T-helper 1 cell treated with Interleukin-12 subunit alpha and Interleukin-12 subunit beta and Interleukin-4 antibody, amounts not matched to agents 30 ng/mL and 1 ng/mL, for 36 hours (primary cell): ENCODE measurements around the gene SLN. TPM values are rescaled to one million over a fixed set of nuclear protein-coding genes. Genes with fewer than 3 reads are reported as not detected.

Experiments
- intact Hi-C: fragments of 100-400 bp; cut with micrococcal nuclease; formaldehyde crosslinking; loops from one replicate; pipeline ENCODE4 v1.15.1; 2024
- total RNA-seq: library from RNA; stranded (reverse); gene quantifications from 2 replicates; pipeline ENCODE4 v1.2.3, GENCODE V29; 2022

Gene SLN
- total RNA-seq, 1 donor from 2014 or later, result not detected

- intact Hi-C loops, result no loop called here
Observed at GRCh38 chr11:107719557-107720302, 7.9 kb upstream of the SLN start.

DNA sequence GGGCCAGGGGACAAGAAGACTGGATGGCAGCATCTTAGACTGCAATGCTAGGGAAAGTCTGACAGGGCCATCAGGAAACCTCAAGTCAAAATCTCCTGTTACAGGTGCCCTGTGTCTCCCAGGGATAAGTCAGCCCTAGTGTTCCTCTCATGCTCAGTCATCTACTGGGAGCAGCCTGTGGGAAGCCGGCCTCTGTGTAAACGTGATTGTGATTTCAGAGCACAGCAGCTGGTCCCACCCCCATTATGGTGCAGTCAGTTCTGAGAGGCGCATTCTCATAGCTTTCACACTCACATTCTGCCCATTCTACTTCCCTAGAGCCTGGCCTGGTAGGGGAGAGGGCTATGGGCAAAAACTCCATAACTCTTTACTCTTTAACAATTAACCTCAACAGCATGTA, 7.2 kb upstream of the SLN start:
- intact Hi-C loops, result no loop called here

DNA sequence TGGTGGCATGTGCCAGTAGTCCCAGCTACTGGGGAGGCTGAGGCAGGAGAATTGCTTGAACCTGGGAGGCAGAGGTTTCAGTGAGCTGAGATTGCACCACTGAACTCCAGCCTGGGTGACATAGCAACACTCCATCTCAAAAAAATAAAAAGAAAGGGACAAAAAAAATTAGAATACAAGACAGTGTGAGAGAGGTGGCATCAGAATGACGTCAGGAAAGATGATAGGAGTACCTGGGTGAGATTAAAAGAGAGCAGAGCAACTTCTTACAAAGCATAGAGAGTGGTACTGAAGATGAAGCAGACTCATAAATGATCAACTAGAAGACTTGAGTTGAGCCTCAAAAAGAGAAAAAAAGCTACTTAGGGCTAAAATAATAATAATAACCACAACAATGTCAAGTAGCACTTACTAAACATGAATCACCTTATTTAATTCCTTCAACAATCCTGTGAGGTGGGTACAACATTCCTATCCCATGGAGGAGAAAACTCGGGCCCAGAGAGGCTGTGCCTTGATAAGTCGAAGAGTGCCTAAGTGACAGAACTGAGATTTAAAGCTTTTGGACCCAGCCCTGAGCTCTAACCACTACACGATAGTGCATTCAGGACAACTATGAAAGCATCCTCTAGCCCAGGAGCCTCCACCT, 5.2 kb upstream of the SLN start:
- intact Hi-C loops, result no loop called here

DNA sequence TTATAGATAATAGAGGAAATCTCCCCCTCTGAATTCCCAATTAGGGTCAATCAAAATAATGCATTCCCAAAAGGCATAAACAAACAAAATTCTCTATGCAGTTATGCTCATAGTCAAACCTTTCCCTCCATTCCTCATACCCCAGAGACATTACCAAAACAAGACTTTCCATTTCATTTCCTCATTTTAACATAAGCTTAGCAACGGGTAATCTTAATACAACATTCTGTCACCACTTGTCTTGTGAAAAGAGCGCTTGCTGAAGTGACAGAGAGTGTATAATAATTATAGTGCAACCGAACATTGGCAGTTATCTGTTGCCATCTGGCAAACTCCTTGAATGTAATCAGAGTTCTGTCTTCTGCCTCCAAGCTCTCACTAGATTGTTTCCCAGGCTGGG, 1.2 kb upstream of the SLN start:
- intact Hi-C loops, result no loop called here

GRCh38 chr11:107710301-107710700, 1.6 kb downstream of the SLN start:
- intact Hi-C loops, result no loop called here

DNA sequence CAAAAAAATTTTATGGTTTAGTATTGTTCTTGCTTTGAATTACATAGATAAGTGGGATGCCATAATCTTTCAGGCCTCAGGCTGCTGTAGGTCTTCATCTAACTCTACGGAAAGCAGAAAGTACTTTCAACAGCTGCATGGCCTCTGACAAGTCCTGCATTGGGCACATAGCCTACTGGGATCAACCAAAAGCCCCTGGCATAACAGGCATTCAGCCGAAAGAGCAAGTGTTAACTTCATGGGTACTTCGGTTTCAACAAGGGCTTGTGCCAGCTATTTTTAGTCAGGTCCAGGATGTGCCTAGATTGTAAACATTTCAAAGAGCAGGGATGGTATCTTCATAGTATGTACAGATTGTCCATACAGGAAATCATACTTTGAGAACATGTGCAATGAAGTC, 3.1 kb downstream of the SLN start:
- intact Hi-C loops, result no loop called here

GRCh38 chr11:107707807-107708206, 4.0 kb downstream of the SLN start:
- intact Hi-C loops, result no loop called here

DNA sequence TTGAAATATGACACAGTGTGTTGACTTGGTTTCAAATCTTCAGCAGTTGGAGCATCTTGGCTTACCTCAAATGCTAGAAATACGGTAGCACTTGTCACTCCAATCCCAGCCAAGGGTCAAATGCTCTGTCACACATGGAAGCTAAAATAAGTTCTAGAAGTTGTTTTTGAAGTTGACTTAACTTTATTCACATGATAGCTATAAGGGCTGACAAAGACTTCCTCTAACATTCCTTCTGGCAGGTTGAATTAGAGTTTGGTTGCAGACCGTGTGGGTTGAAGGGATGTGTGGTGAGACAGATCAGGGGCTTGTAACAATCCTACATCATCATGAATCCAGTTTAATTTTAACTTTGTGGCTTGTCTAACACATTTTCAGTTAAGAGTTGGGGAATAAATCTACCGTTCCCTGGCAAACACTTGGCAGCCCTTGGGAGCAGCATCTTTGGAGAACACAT, 4.6 kb downstream of the SLN start:
- intact Hi-C loops, result no loop called here

DNA sequence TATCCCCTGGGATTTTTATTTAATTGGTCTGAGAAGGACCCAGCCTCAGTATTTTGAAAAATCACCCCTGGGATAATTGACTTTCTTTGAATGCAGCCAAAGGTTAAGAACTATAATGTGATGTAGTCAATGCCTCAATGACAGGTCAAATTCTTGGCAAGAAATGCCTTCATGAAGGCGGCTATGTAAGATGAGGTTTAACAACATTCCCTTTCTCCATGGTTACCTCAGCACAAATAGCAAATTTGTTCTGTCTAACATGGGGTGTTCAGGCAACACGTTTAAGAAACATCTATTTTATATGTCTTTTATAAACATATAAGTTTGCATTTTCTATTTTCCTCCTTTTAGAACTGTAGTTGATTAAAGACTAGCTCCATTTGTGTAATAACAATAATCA, 5.3 kb downstream of the SLN start:
- intact Hi-C loops, result no loop called here

GRCh38 chr11:107705027-107705426, 6.8 kb downstream of the SLN start:
- intact Hi-C loops, result no loop called here

DNA sequence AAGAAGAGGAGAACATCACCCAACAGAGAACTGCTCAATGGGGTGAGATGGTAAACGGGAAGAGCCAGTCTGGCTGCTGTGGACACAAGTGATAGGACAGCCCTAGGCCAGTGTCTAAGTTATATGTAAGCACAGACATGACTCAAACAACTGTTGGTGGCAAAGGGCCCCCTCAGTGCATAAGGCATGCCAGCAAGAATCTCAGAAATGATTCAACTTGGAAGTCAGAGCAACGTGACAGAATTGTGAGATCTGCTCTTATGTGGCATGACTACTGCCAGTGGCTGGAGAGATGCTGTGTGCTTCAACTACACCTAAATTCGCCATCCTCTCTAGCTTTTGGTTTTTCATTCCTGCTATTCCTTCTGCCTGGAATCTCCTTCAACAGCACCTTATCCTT, 7.4 kb downstream of the SLN start:
- intact Hi-C loops, result no loop called here

DNA sequence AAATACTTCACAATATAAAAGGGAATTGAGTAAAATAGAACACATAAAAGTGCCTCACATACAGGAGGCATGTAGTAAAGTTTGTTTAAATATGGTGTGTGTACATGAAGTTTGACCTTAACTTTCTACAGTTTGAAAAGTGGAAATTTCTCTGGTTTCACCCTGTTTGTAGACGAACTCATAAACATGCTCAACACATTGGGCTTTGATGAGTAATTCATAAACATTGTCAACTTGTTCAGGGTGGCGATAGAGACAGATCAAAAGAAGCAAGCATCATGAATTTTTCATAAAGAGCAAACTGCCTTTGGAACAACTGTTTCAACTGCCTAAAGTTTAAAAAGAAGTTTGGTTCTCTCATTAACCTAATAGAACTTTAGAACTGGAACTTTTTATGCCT, 9.1 kb downstream of the SLN start:
- intact Hi-C loops, result no loop called here

DNA sequence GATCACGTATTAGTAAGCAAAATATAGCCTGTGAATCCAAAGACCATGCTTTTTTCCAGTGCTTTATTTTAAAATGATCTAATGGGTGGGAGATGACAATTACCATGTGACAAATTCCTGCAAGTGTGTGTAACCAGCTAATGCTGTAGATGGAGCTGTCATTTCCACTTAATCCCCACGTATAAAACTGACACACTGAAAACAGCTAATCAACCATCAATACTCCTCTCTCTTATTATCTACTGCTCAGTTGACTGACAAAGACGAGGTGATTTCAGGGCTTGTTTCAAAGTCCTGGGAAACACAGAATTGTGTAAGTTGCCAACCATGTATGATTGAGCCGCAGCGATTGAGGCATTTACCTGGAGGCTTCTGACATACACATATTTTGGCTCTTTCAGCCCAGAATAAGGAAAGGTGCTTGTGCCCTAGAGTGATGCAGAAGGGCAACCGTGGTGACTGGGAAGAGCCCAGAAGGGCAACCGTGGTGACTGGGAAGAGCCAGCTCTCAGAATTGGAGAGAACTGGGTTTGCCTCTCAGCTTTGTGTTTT, 9.7 kb downstream of the SLN start:
- intact Hi-C loops, result no loop called here

DNA sequence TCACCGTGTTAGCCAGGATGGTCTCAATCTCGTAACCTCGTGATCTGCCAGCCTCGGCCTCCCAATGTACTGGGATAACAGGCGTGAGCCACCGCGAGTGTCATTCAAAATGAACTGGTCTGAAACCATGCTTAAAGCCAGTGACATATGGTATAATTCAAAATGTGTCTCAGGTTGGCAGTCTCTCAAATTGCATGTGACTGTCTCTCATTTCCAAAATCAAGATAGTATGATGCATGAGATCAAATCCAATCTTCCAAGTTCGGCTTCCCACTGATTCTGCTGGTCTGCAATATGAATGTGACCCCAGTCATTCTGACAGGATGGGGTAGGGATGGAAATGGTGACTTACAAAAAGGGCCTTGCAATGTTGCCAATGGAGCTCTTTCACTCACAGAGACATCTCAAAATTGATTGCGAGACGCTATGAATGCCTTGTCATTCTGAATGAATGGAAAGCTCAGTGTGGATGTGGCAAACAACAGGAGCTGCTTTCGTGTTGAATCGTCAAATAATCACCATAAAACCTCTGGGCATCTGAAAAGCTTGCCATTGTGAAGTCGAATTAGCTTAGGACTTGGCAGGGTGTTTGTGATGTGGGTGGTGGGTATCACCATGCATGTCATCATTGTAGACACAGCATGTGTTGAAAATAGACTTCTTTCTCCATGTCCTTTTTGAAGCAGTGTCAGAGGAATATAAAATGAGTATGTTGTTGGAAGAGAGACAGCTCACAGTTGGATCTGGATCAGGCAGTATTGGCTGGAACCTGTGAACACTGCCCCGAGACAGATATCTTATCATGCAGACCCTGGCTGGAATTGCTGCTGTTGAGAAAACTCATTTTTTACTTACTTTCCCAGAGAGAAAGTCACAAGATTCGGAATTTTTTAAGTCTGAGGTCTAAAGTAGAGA, 12.2 kb downstream of the SLN start:
- intact Hi-C loops, result no loop called here

- intact Hi-C loops, result no loop called here
Observed at GRCh38 chr11:107697291-107697690, 14.6 kb downstream of the SLN start.

DNA sequence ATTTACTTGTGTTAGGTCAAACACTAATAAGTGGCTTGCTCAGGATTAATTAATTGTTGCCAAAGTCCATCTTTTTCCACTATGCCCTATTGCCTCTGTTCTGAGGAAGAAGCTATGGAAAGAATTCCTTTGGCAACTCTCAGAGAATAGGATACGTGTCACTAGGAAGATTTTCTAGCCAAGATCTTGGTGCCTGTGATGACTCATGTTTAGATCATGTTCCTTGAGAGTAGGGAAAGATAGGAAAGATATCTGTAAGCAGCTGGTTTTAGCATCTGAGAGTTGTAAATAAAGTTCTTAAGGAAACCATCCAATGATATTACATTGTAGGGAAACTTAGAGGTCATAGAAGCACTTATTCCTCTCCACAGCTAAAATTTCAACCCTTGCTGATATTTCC, 15.7 kb downstream of the SLN start:
- intact Hi-C loops, result no loop called here

DNA sequence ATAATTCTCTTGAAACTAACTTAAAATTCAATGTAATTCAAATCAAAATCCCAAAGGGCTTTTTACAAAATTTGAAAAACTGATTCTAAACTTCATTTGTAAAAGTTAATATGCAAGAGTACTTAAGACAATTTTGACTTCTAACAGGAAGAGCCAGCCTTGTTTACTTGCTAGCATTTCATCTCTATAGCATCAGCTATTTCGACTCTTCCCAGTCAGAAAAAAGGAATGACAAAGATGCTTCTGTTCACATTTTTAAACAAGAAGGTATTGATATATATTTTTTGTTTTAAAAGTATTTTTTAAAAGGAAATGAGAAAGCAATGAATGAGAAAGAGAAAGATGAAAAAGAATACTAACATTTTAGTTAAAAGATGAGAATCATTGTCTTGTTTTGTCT, 16.4 kb downstream of the SLN start:
- intact Hi-C loops, result no loop called here

DNA sequence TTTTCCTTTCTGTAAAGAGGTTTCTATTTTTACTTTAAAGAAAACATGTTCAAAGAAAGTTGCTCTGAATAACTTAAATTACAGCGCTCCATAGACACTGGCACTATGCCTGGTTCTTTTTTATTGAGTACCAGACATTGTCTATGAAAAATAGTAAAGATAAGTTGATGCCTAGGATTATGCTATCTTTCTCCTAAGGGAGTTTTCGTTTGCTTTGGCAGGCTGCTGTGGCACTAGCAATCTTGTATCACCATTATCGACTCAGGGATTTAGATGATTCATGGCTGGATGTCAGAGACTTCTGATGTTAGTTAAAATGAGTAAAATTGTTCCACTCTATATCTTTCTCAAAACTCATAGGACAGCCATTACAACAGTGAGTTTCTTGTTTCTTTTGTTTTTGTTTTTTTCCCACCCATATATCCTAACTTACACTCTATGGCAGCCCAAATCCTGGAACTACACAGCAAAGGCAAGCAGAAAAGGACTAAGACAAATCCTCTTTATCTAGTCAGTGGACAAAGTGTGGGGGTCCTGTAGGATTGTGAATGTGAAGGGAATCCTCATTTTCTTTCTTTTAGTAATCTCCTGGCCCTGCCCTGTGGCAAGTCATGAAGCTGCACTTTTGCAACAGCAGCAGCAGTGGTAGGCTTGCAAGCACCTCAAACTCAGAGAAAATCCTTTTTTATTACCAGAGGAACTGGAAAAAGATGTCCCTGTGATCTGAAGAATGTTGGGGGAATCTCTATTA, 20.7 kb downstream of the SLN start:
- intact Hi-C loops, result no loop called here

- intact Hi-C loops, result loop anchor here (1.0 to 10.0 kb wide), 6 partner anchors 113 to 1605 kb away; partner anchors contain the start of gene CWF19L2
Observed at GRCh38 chr11:107689317-107690202, 22.3 kb downstream of the SLN start.
